ENCODE measurements around the gene SNX17.

- TF ChIP-seq EZH2 (IDR thresholded peaks at IDR 0.05; ENCODE audit: borderline replicate concordance, low read length) = no peak
- TF ChIP-seq, protein P1, sequence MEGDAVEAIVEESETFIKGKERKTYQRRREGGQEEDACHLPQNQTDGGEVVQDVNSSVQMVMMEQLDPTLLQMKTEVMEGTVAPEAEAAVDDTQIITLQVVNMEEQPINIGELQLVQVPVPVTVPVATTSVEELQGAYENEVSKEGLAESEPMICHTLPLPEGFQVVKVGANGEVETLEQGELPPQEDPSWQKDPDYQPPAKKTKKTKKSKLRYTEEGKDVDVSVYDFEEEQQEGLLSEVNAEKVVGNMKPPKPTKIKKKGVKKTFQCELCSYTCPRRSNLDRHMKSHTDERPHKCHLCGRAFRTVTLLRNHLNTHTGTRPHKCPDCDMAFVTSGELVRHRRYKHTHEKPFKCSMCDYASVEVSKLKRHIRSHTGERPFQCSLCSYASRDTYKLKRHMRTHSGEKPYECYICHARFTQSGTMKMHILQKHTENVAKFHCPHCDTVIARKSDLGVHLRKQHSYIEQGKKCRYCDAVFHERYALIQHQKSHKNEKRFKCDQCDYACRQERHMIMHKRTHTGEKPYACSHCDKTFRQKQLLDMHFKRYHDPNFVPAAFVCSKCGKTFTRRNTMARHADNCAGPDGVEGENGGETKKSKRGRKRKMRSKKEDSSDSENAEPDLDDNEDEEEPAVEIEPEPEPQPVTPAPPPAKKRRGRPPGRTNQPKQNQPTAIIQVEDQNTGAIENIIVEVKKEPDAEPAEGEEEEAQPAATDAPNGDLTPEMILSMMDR (conservative IDR thresholded peaks at IDR 0.05 in 1 of 2, IDR thresholded peaks at IDR 0.05 in 1 of 2; ENCODE audit: extremely low read depth in 1 of 2, insufficient read depth in 1 of 2, low read depth in 1 of 2, low read length in 2 of 2) = no peak
Observed at GRCh38 chr2:27379836-27380625, 9.6 kb downstream of the SNX17 start.

Measured in mammary epithelial cell (primary cell).